ENCODE data around the gene MYL3.

- TF ChIP-seq, protein P1, sequence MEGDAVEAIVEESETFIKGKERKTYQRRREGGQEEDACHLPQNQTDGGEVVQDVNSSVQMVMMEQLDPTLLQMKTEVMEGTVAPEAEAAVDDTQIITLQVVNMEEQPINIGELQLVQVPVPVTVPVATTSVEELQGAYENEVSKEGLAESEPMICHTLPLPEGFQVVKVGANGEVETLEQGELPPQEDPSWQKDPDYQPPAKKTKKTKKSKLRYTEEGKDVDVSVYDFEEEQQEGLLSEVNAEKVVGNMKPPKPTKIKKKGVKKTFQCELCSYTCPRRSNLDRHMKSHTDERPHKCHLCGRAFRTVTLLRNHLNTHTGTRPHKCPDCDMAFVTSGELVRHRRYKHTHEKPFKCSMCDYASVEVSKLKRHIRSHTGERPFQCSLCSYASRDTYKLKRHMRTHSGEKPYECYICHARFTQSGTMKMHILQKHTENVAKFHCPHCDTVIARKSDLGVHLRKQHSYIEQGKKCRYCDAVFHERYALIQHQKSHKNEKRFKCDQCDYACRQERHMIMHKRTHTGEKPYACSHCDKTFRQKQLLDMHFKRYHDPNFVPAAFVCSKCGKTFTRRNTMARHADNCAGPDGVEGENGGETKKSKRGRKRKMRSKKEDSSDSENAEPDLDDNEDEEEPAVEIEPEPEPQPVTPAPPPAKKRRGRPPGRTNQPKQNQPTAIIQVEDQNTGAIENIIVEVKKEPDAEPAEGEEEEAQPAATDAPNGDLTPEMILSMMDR (IDR thresholded peaks at IDR 0.05), result no peak
- TF ChIP-seq POLR2AphosphoS5 (IDR thresholded peaks at IDR 0.05) (no peak), POLR2A (IDR thresholded peaks at IDR 0.05) (no peak)
Observed at GRCh38 chr3:46874430-46874829, 11.2 kb upstream of the MYL3 start.
